Stimulated activated CD4-positive, alpha-beta T cell treated with anti-CD3 and anti-CD28 coated beads, Interleukin-4, amount 100 ng/mL, for 4 hours (primary cell): ENCODE data around the gene ZNF736.
"Not testable (repeated sequence)": the region's sequence is repeated elsewhere in the genome, so short reads cannot be mapped to it uniquely, and the experiment has no call there.

ENCODE experiments used
- DNase-seq, 2 experiments: peaks; one replicate each; pipeline ENCODE4 v3.0.0-alpha.2; 2020

ZNF736 gene

GRCh38 chr7:64313740-64314491 is at the start of gene ZNF736:
Gene ZNF736 (plus strand): TSS chr7:64313961. CDS start chr7:64314151, 190 bp downstream.
- DNase-seq: peak; percentile 77 to 86

- no peak for DNase-seq
Observed at GRCh38 chr7:64266341-64266919, 47.3 kb upstream of the ZNF736 start.

- no peak for DNase-seq
Observed at GRCh38 chr7:64277630-64278029, 36.1 kb upstream of the ZNF736 start.

DNA sequence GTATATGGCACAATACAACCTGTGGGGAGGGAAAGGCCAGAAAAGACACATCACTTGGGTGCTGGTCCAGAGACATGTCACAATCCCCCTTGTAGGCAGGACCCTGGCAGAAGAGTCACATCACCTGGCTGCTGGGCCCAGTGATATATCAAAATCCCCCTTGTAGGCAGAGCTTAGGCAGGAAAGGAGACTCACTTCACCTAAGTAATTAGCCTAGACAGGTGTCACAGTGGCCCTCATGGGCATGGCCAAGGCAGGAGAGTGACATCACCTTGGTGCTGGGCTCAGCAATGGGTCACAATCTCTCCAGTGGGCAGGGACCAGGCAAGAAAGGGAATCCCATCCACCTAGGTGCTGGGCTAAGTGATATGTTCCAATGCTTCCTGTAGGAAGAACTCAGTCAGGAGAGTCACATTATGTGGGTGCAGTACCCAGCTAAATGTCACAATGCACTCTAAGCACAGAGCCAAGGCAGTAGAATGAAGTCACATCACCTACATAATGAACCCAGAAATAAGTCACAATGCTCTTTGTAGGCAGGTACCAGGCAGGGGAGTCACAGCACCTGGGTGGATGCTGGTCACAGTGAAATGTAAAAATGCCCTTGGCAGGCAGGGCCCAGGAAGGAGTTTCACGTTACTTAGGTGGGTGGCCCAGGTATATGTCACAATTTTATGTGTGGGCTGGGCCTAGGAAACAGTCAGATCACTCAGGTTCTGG is 18.9 kb upstream of the ZNF736 start:
- DNase-seq: no peak

GRCh38 chr7:64297418-64297817 is 16.3 kb upstream of the ZNF736 start:
- DNase-seq: not testable (repeated sequence)

- no peak for DNase-seq
Observed at GRCh38 chr7:64300641-64301405, 12.9 kb upstream of the ZNF736 start.

DNA sequence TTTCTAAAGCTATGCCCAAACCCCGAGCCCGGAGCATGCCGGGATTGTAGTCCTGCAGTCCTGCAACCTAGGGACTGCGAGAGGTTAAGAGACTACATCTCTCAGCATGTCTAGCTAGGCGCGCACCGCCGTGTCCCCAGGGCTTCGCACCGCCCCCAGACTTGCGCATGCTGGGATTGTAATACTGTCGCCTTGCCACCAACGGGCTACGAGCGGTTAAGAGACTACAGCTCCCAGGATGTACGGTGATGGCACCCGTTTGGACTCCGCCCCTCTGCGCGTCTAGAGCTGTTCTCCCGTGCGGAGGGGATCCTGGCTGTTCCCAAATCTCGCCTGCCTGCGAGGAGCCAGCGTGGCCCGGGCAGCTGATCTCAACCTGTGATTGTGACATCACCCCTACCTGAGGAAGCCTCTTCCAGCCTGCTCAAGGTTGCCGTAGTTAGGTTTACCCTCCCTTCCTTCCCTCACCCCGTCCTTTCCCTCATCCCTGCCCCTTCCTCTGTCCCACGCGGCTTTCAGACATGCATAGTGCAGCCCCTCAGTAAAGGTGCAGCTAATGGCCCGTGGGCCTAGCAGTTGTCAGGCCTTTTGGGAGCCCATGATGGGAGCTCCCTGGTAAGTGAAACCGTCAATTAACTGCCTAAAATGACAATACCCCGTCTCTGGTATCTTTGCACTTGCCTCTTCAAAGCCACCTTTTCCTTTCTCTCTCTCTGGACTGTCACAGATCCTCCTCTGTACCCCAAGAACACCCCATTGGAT is 6.3 kb upstream of the ZNF736 start:
- peak; percentile 85 to 95 for DNase-seq

GRCh38 chr7:64308016-64308270 is 5.8 kb upstream of the ZNF736 start:
- no peak for DNase-seq

- DNase-seq: no peak
Observed at GRCh38 chr7:64310426-64310825, 3.3 kb upstream of the ZNF736 start.

GRCh38 chr7:64312826-64313225 is 935 bp upstream of the ZNF736 start:
- DNase-seq: no peak

DNA sequence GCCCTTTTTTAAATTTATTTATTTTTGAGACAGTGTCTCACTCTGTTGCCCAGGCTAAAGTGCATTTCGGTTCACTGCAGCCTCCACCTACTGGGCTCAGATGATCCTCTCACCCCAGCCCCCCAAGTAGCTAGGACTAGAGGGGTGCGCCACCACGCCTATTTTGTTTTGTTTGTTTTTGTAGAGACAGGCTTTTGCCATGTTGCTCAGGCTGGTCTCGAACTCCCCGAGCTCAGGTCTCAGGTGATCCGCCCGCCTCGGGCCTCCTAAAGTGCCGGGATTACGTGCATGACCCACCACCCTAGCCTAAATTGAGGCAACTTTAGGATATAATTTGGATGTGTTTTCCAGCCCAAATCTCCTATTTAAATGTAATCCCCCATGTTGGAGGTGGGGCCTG is 805 bp downstream of the ZNF736 start:
- DNase-seq: no peak

GRCh38 chr7:64316031-64316742 is 2.4 kb downstream of the ZNF736 start:
- not testable (repeated sequence) for DNase-seq

- no peak for DNase-seq
Observed at GRCh38 chr7:64320547-64321513, 7.1 kb downstream of the ZNF736 start.

DNA sequence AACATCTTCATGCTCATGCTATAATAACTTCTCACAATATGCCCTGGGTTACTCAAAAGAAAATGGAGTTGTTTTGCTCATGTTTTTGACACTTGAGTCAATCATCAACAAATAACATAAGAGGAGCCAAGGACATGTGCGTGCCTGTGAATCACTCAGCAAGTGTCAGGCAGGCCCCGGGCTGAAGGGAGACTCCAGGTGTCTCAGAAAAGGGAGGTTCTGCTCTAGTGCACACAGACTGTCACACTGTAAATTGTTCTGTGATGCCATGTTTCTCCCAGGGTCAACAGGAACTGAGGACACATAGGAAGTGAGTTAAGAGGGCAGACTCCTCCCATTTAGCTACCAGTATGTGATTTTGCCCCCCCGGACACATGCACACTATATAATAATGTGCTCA is 10.4 kb downstream of the ZNF736 start:
- DNase-seq: not testable (repeated sequence)

DNA sequence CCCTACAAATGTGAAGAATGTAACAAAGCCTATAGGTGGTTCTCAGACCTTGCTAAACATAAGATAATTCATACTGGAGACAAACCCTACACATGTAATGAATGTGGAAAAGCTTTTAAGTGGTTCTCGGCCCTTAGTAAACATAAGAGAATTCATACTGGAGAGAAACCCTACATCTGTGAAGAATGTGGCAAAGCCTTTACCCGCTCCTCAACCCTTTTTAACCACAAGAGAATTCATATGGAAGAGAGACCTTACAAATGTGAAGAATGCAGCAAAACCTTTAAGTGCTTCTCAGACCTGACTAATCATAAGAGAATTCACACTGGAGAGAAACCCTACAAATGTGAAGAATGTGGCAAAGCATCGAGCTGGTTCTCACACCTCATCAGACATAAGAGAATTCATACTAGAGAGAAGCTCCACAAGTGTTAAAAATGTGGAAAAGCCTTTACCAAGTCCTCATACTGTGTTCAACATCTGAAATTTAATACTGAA is 35.0 kb downstream of the ZNF736 start:
- not testable (repeated sequence) for DNase-seq

DNA sequence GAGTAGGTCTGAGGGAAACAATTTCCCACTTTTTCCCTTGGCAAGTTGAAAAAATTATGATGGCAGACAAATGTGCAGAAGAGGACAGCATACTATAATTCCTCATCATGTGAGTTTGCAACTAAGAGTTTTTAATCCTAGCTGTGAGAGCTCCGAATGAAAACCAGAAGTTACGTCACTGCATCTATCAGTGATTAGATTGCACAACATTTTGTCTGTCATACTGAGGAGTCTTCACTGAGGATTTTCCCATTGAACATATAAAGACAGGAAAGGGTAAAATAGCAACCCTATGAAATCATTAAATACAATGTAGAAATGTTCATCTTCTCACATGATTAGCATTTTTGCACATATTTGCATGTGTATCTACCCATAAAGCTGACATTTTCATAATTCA is 45.8 kb downstream of the ZNF736 start:
- no peak for DNase-seq

GRCh38 chr7:64371116-64371515 is 57.4 kb downstream of the ZNF736 start:
- no peak for DNase-seq

DNA sequence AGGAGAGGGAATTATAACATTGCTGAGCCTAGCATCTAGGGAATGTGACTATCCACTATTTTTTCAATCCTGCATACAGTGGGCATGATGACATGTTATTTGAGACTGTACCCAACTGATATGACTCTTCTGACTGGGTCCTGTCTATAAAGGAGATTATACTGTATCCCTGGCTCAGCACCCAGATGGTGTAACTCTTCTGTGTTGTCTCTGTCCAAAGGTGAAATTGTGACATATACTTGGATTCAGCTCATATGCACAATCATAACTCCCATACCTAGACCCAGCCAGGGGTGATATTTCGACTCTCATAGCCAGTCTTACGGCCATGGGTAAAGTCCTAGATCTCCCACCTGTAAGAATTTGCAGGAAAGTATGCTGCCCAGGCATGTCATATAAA is 59.3 kb downstream of the ZNF736 start:
- no peak for DNase-seq

GRCh38 chr7:64400401-64400800 is 86.6 kb downstream of the ZNF736 start:
- DNase-seq: no peak
